PC-9 (cell line): ENCODE measurements around the gene ERICH2. TPM values are rescaled to one million over a fixed set of nuclear protein-coding genes. Genes with fewer than 3 reads are reported as not detected.

Experiments used
- BruUV-seq: library from RNA; stranded (reverse); fragments of 400-500 nt; replicated peaks from 2 replicates; lab custom pipeline; 2021; lab: Mats Ljungman, UMichigan
- CTCF ChIA-PET: fragments of 300-600 bp; sonication (Branson Sonifier 250); formaldehyde crosslinking; loops from one replicate; lab custom pipeline; 2022; ENCODE audit warnings: antibody characterized with exemption; lab: Charles Lee
- POLR2A ChIA-PET: fragments of 300-600 bp; sonication (Branson Sonifier 250); formaldehyde crosslinking; loops from one replicate; lab custom pipeline; 2022; ENCODE audit warnings: antibody characterized with exemption; ENCODE audit not compliant: unreplicated experiment; lab: Charles Lee
- DNase-seq, 2 experiments: peaks; one replicate each; pipeline versions ENCODE4 v3.0.0 to v3.0.0-alpha.2; 2015 to 2022; ENCODE audit warnings: mixed read lengths in 1 of 2
- H2AFZ ChIP-seq: fragments of 200-600 bp; sonication (generic); 2 replicates; pipeline ENCODE4 v1.8.1; 2017; ENCODE audit warnings: antibody characterized with exemption
- H3F3A ChIP-seq: fragments of 200-600 bp; sonication (generic); 2 replicates; pipeline ENCODE4 v1.8.1; 2017; ENCODE audit warnings: antibody characterized with exemption, mild to moderate bottlenecking, low read depth; ENCODE audit not compliant: insufficient read depth
- H3K27ac ChIP-seq: fragments of 200-600 bp; sonication (generic); 2 replicates; pipeline ENCODE4 v1.6.1; 2016; ENCODE audit warnings: mixed run types
- H3K27me3 ChIP-seq: fragments of 200-600 bp; sonication (generic); 2 replicates; pipeline ENCODE4 v1.6.1; 2016; ENCODE audit warnings: low read depth, mixed run types; ENCODE audit not compliant: insufficient read depth
- H3K36me3 ChIP-seq: fragments of 200-600 bp; sonication (generic); 2 replicates; pipeline ENCODE4 v1.6.1; 2016; ENCODE audit warnings: low read depth, mixed run types
- H3K4me1 ChIP-seq: fragments of 200-600 bp; sonication (generic); replicated peaks from 2 replicates; pipeline ENCODE4 v1.6.1; 2016; ENCODE audit warnings: mixed run types; ENCODE audit not compliant: insufficient read depth
- H3K4me2 ChIP-seq: fragments of 200-600 bp; sonication (generic); 2 replicates; pipeline ENCODE4 v1.6.1; 2017; ENCODE audit warnings: mixed run types
- H3K4me3 ChIP-seq: fragments of 200-600 bp; sonication (generic); 2 replicates; pipeline ENCODE4 v1.6.1; 2016; ENCODE audit warnings: mixed run types
- H3K79me2 ChIP-seq: fragments of 200-600 bp; sonication (generic); 2 replicates; pipeline ENCODE4 v1.6.1; 2017; ENCODE audit warnings: low read depth, mixed run types
- H3K9me2 ChIP-seq: fragments of 200-600 bp; sonication (generic); 2 replicates; pipeline ENCODE4 v1.8.1; 2017; ENCODE audit warnings: mild to moderate bottlenecking; ENCODE audit not compliant: insufficient read depth
- H3K9me3 ChIP-seq: fragments of 200-600 bp; sonication (generic); 2 replicates; pipeline ENCODE4 v1.8.1; 2016; ENCODE audit warnings: low read depth; ENCODE audit not compliant: insufficient read depth
- H4K20me1 ChIP-seq: fragments of 200-600 bp; sonication (generic); 2 replicates; pipeline ENCODE4 v1.8.1; 2017; ENCODE audit not compliant: insufficient read depth
- CTCF ChIP-seq: fragments of 200-600 bp; sonication (generic); conservative IDR thresholded peaks from 2 replicates; pipeline ENCODE4 v1.6.1; 2017; ENCODE audit warnings: mixed run types, antibody characterized with exemption, mild to moderate bottlenecking, moderate library complexity
- EZH2 ChIP-seq: fragments of 200-600 bp; sonication (generic); IDR thresholded peaks from 2 replicates; pipeline ENCODE4 v1.8.0; 2017; ENCODE audit warnings: antibody characterized with exemption, low read depth
- intact Hi-C: fragments of 100-400 bp; cut with micrococcal nuclease; formaldehyde crosslinking; loops from one replicate; pipeline ENCODE4 v1.10.0; 2022; ENCODE audit not compliant: unreplicated experiment
- total RNA-seq: library from RNA; stranded (reverse); gene quantifications from 2 replicates; pipeline ENCODE4 v1.2.3, GENCODE V29; 2021

Gene ERICH2
- total RNA-seq, 1 experiment from 2014 or later = 2.0 TPM

- no peak overlapping the region for H3K4me2 ChIP-seq
- H3K79me2 ChIP-seq = no peaks in the 10 kb centered on the region
- H4K20me1 ChIP-seq = no peaks in the 10 kb centered on the region
- H3K9me2 ChIP-seq = no peaks in the 10 kb centered on the region
- H3K27ac ChIP-seq = no peak overlapping the region
- no peak for DNase-seq
- H3K9me3 ChIP-seq = no peaks in the 10 kb centered on the region
- ChIA-PET CTCF (no interaction called here), POLR2A (no interaction called here)
- no peaks in the 10 kb centered on the region for H3F3A ChIP-seq
- TF ChIP-seq EZH2 (no peak), CTCF (no peak)
- H3K4me3 ChIP-seq = no peak overlapping the region
- H3K27me3 ChIP-seq = no peaks in the 10 kb centered on the region
- no TSS peak for BruUV-seq
- no peak overlapping the region for H2AFZ ChIP-seq
- H3K36me3 ChIP-seq = no peaks in the 10 kb centered on the region
- H3K4me1 ChIP-seq = no peaks in the 10 kb centered on the region
- intact Hi-C loops = no loop called here
Measured at GRCh38 chr2:170779304-170779703, 9.1 kb downstream of the ERICH2 start.

GRCh38 chr2:170782673-170783072, 12.5 kb downstream of the ERICH2 start:
- no peaks in the 10 kb centered on the region for H3K27me3 ChIP-seq
- no TSS peak for BruUV-seq
- H3K4me2 ChIP-seq = no peak overlapping the region
- no peak overlapping the region for H3K27ac ChIP-seq
- ChIA-PET POLR2A (no interaction called here), CTCF (no interaction called here)
- H2AFZ ChIP-seq = no peak overlapping the region
- intact Hi-C loops = no loop called here
- H4K20me1 ChIP-seq = no peaks in the 10 kb centered on the region
- H3K9me3 ChIP-seq = no peaks in the 10 kb centered on the region
- no peak for DNase-seq
- no peaks in the 10 kb centered on the region for H3K79me2 ChIP-seq
- no peak for TF ChIP-seq CTCF
- TF ChIP-seq EZH2 = no peak
- no peaks in the 10 kb centered on the region for H3K36me3 ChIP-seq
- H3F3A ChIP-seq = no peaks in the 10 kb centered on the region
- no peak overlapping the region for H3K4me3 ChIP-seq
- H3K9me2 ChIP-seq = no peaks in the 10 kb centered on the region
- H3K4me1 ChIP-seq = no peaks in the 10 kb centered on the region

- Histone ChIP-seq H3K36me3 (no peaks in the 10 kb centered on the region), H3K27me3 (no peaks in the 10 kb centered on the region), H3F3A (no peaks in the 10 kb centered on the region), H4K20me1 (no peaks in the 10 kb centered on the region), H3K79me2 (no peaks in the 10 kb centered on the region), H3K9me3 (no peaks in the 10 kb centered on the region), H3K4me3 (no peak overlapping the region), H3K9me2 (no peaks in the 10 kb centered on the region), H3K27ac (no peak overlapping the region), H3K4me1 (no peaks in the 10 kb centered on the region), H3K4me2 (no peak overlapping the region), H2AFZ (no peak overlapping the region)
- BruUV-seq = no TSS peak
- TF ChIP-seq EZH2 (no peak), CTCF (no peak)
- ChIA-PET POLR2A (interaction anchor here (0.7 kb wide), 1 partner anchor 11 kb away, joined by 3 read pairs; no protein-coding TSS in a partner anchor), CTCF (no interaction called here)
- DNase-seq = no peak
- intact Hi-C loops = no loop called here
Measured at GRCh38 chr2:170783549-170783948, 13.4 kb downstream of the ERICH2 start.
